Spleen (tissue), 11 donors: Measurements from ENCODE around the gene SCP2. TPM values are rescaled to one million over a fixed set of nuclear protein-coding genes. Genes with fewer than 3 reads are reported as not detected.

Experiments
- DNase-seq: peaks from one replicate; pipeline ENCODE4 v3.0.0-alpha.2; 2020
- H3K27ac ChIP-seq, 8 donors: fragments of 200-600 bp; sonication (generic) in 7 of 8; 1 replicate in 4 of 8; 2 replicates in 4 of 8; pipeline versions ENCODE4 v1.5.0 to v1.8.0; 2016 to 2021; ENCODE audit warnings: inconsistent platforms in 4 of 8, mild to moderate bottlenecking in 4 of 8, moderate library complexity in 1 of 8
- H3K27me3 ChIP-seq, 7 donors: fragments of 200-600 bp; sonication (generic) in 6 of 7; replicated peaks in 1 of 7; 1 replicate in 4 of 7; 2 replicates in 3 of 7; pipeline versions ENCODE4 v1.5.0 to v1.8.0; 2016 to 2021; ENCODE audit warnings: inconsistent platforms in 3 of 7, mild to moderate bottlenecking in 1 of 7
- H3K36me3 ChIP-seq, 6 donors: fragments of 200-600 bp; sonication (generic) in 5 of 6; 1 replicate in 4 of 6; 2 replicates in 2 of 6; pipeline versions ENCODE4 v1.5.0 to v1.8.0; 2016 to 2021; ENCODE audit warnings: inconsistent platforms in 2 of 6
- H3K4me1 ChIP-seq, 6 donors: fragments of 200-600 bp; sonication (generic) in 5 of 6; 1 replicate in 3 of 6; 2 replicates in 3 of 6; pipeline versions ENCODE4 v1.5.0 to v1.8.0; 2016 to 2021; ENCODE audit warnings: inconsistent platforms in 3 of 6
- H3K4me3 ChIP-seq, 8 donors: fragments of 200-600 bp; sonication (generic) in 7 of 8; 1 replicate in 4 of 8; 2 replicates in 4 of 8; pipeline versions ENCODE4 v1.5.0 to v1.8.0; 2016 to 2021; ENCODE audit warnings: inconsistent platforms in 4 of 8, mild to moderate bottlenecking in 4 of 8, moderate library complexity in 2 of 8
- H3K9me3 ChIP-seq, 8 donors: fragments of 200-600 bp; sonication (generic) in 7 of 8; 1 replicate in 4 of 8; 2 replicates in 4 of 8; pipeline versions ENCODE4 v1.5.0 to v1.8.0; 2016 to 2021; ENCODE audit warnings: inconsistent platforms in 4 of 8
- CTCF ChIP-seq, 11 experiments: fragments of 200-600 bp in 7 of 11; fragments of 450-650 bp in 4 of 11; sonication (generic) in 4 of 11; IDR thresholded peaks in 8 of 11; conservative IDR thresholded peaks in 3 of 11; 1 replicate in 7 of 11; 2 replicates in 4 of 11; pipeline versions ENCODE4 v1.4.0 to v1.8.0; 2016 to 2021; ENCODE audit warnings: antibody characterized with exemption in 11 of 11, inconsistent platforms in 4 of 11, mild to moderate bottlenecking in 1 of 11
- POLR2A ChIP-seq, 3 donors: fragments of 450-650 bp; IDR thresholded peaks; one replicate each; pipeline ENCODE4 v1.5.1; 2017; ENCODE audit warnings: antibody characterized with exemption in 3 of 3, mild to moderate bottlenecking in 1 of 3
- POLR2AphosphoS5 ChIP-seq, 3 donors: sonication (generic); formaldehyde crosslinking; IDR thresholded peaks; one replicate each; pipeline ENCODE4 v1.5.1; 2017; ENCODE audit warnings: antibody characterized with exemption in 3 of 3
- WGBS, 5 donors: extraction: QIAGEN DNeasy Blood & Tissue Kit in 3 of 5; methylation state at CpG; one replicate each; pipeline versions ENCODE4 v1.1.5 to v1.1.7; 2013 to 2018; 5-methylcytosine and 5-hydroxymethylcytosine counted together
- intact Hi-C: fragments of 100-400 bp; cut with DNase I; formaldehyde crosslinking; loops from one replicate; pipeline ENCODE4 v1.15.0; 2023; ENCODE audit warnings: low total_unique reads
- polyA plus RNA-seq, 3 donors: library from polyadenylated mRNA; stranded (reverse); fragments of 200-250 nt; gene quantifications; one replicate each; pipeline ENCODE4 v1.2.1, GENCODE V29; 2013
- total RNA-seq, 7 donors: library from RNA; depleted of rRNA in 3 of 7; stranded (reverse); fragments of >200 nt in 3 of 7; fragmentation: NEBNext Ultra II Directional in 4 of 7; extraction: Animal tissue kit (Norgen Biotek cat#: 25700) in 4 of 7; gene quantifications; one replicate each; pipeline versions ENCODE4 v1.1.0 to v1.2.1, GENCODE V29; 2016 to 2021
- donor health status: healthy with polysubstance abuse.
- donor health status: DM: no; HTN: no; CAD: no; lungs with moderate emphysema.
- donor health status: DM: no; HTN: no; CAD: no.
- donor health status: Bipolar disorder and iron deficiency.
- donor health status: healthy.
- donor health status: DM: no; HTN: no; CAD: no.
- donor health status: DM: yes; HTN: yes; CAD: no.

Gene SCP2
- total and polyA plus RNA-seq, 10 donors: 69.4 to 105 (median 83.6) TPM

- Histone ChIP-seq H3K4me1 (peaks cover 0 to 3% (median 0%) of the 10 kb centered on the region in 6 donors), H3K36me3 (peaks cover 3 to 95% (median 30%) of the 10 kb centered on the region in 6 donors), H3K27ac (no peak overlapping the region), H3K27me3 (no peaks in the 10 kb centered on the region), H3K4me3 (no peak overlapping the region), H3K9me3 (no peaks in the 10 kb centered on the region)
- TF ChIP-seq CTCF (IDR thresholded peaks at IDR 0.05 in 8 of 11, conservative IDR thresholded peaks at IDR 0.05 in 3 of 11) (no peak), POLR2AphosphoS5 (IDR thresholded peaks at IDR 0.05) (no peak)
- intact Hi-C loops: no loop called here
- no peak for DNase-seq
- 49 to 82% (median 63%) methylated on average over 2 of the region's 2 CpGs for WGBS, 5 donors
Measured at GRCh38 chr1:53046930-53047329, 119.9 kb downstream of the SCP2 start.

- Histone ChIP-seq H3K27me3 (no peaks in the 10 kb centered on the region), H3K36me3 (peaks cover 3 to 96% (median 31%) of the 10 kb centered on the region in 6 donors), H3K9me3 (no peaks in the 10 kb centered on the region), H3K4me1 (peaks cover 0 to 3% (median 0%) of the 10 kb centered on the region in 6 donors), H3K4me3 (no peak overlapping the region), H3K27ac (no peak overlapping the region)
- TF ChIP-seq POLR2AphosphoS5 (IDR thresholded peaks at IDR 0.05): no peak
- TF ChIP-seq CTCF (IDR thresholded peaks at IDR 0.05 in 8 of 11, conservative IDR thresholded peaks at IDR 0.05 in 3 of 11): no peak
- TF ChIP-seq POLR2A (IDR thresholded peaks at IDR 0.05): no peak
- WGBS, 5 donors: 75 to 91% (median 84%) methylated on average over 5 of the region's 5 CpGs
- DNase-seq: no peak
- intact Hi-C loops: no loop called here
Measured at GRCh38 chr1:53047737-53048736, 121.0 kb downstream of the SCP2 start.

GRCh38 chr1:53048960-53049573 lies 122.0 kb downstream of the SCP2 start:
- intact Hi-C loops: no loop called here
- Histone ChIP-seq H3K27ac (no peak overlapping the region), H3K36me3 (peaks cover 3 to 97% (median 36%) of the 10 kb centered on the region in 6 donors), H3K27me3 (no peaks in the 10 kb centered on the region), H3K9me3 (no peaks in the 10 kb centered on the region), H3K4me1 (peaks cover 0 to 3% (median 0%) of the 10 kb centered on the region in 6 donors), H3K4me3 (no peak overlapping the region)
- no peak for TF ChIP-seq POLR2A (IDR thresholded peaks at IDR 0.05)
- no peak for TF ChIP-seq CTCF (IDR thresholded peaks at IDR 0.05 in 8 of 11, conservative IDR thresholded peaks at IDR 0.05 in 3 of 11)
- TF ChIP-seq POLR2AphosphoS5 (IDR thresholded peaks at IDR 0.05): no peak
- DNase-seq: no peak
- WGBS, 5 donors: 88 to 97% (median 94%) methylated on average over 3 of the region's 3 CpGs

- H3K4me3 ChIP-seq: no peak overlapping the region
- no peak overlapping the region for H3K27ac ChIP-seq
- no peaks in the 10 kb centered on the region for H3K9me3 ChIP-seq
- H3K36me3 ChIP-seq: peaks cover 3 to 97% (median 36%) of the 10 kb centered on the region in 6 donors
- intact Hi-C loops: no loop called here
- H3K27me3 ChIP-seq: no peaks in the 10 kb centered on the region
- peaks cover 0 to 3% (median 0%) of the 10 kb centered on the region in 6 donors for H3K4me1 ChIP-seq
- no peak for TF ChIP-seq POLR2AphosphoS5 (IDR thresholded peaks at IDR 0.05)
- TF ChIP-seq POLR2A (IDR thresholded peaks at IDR 0.05): no peak
- TF ChIP-seq CTCF (IDR thresholded peaks at IDR 0.05 in 8 of 11, conservative IDR thresholded peaks at IDR 0.05 in 3 of 11): no peak
- WGBS, 5 donors: 94 to 97% (median 96%) methylated on average over 3 of the region's 3 CpGs
- DNase-seq: no peak
Measured at GRCh38 chr1:53049574-53049967, 122.5 kb downstream of the SCP2 start.
